Measurements from ENCODE around the gene DPCD. TPM values are rescaled to one million over a fixed set of nuclear protein-coding genes. Genes with fewer than 3 reads are reported as not detected.

The DPCD gene
- total and polyA plus RNA-seq, 12 donors = 12.9 to 46.8 (median 25.6) TPM

- Histone ChIP-seq H3K9me3 (peaks cover 0 to 14% (median 11%) of the 10 kb centered on the region in 11 donors), H3K36me3 (no peaks in the 10 kb centered on the region), H3K4me3 (peak overlapping the region; percentile 41 to 79 (median 56)), H3K4me1 (peaks cover 8 to 30% (median 21%) of the 10 kb centered on the region in 9 donors), H3K27me3 (peaks cover 7 to 45% (median 39%) of the 10 kb centered on the region in 7 donors), H3K27ac (peak overlapping the region in 1 of 10 donors; percentile 51)
- peak; percentile 3 to 30 (median 19) for ATAC-seq
- TF ChIP-seq CTCF (IDR thresholded peaks at IDR 0.05) = peak in 5 of 9 donors; percentile 1 to 21 (median 5)
- DNase-seq = no peak
- intact Hi-C loops (cut with DNase I) = loop anchor here in 7 of 10 donors (1.0 to 10.0 kb wide), 7 partner anchors 38 to 408 kb away; no protein-coding TSS in a partner anchor
- WGBS, 2 donors = 8% methylated on average over 37 of the region's 37 CpGs
These were observed 17.5 kb upstream of the DPCD start for GRCh38 chr10:101570428-101571270.

GRCh38 chr10:101571271-101571925, 16.7 kb upstream of the DPCD start:
- Histone ChIP-seq H3K4me1 (peaks cover 8 to 25% (median 19%) of the 10 kb centered on the region in 9 donors), H3K36me3 (peaks cover 0 to under 1% (median 0%) of the 10 kb centered on the region in 9 donors), H3K27me3 (peaks cover 7 to 37% (median 31%) of the 10 kb centered on the region in 7 donors), H3K4me3 (no peak overlapping the region), H3K9me3 (peaks cover 0 to 14% (median 11%) of the 10 kb centered on the region in 11 donors), H3K27ac (no peak overlapping the region)
- DNase-seq (no peak), ATAC-seq (no peak)
- intact Hi-C loops (cut with DNase I) = loop anchor here in 6 of 10 donors (2.0 to 10.0 kb wide), 6 partner anchors 39 to 409 kb away; no protein-coding TSS in a partner anchor
- no peak for TF ChIP-seq CTCF (IDR thresholded peaks at IDR 0.05)
- 65 to 77% methylated on average over 8 of the region's 8 CpGs for WGBS, 2 donors

- H3K9me3 ChIP-seq = peaks cover 0 to 14% (median 11%) of the 10 kb centered on the region in 11 donors
- DNase-seq = no peak
- 90 to 93% methylated on average over 7 of the region's 7 CpGs for WGBS, 2 donors
- peaks cover 0 to 7% (median 0%) of the 10 kb centered on the region in 9 donors for H3K36me3 ChIP-seq
- TF ChIP-seq CTCF (IDR thresholded peaks at IDR 0.05) = no peak
- intact Hi-C loops (cut with DNase I) = loop anchor here in 6 of 10 donors (5.0 to 10.0 kb wide), 5 partner anchors 40 to 410 kb away; no protein-coding TSS in a partner anchor
- ATAC-seq = no peak
- peaks cover 7 to 30% (median 24%) of the 10 kb centered on the region in 7 donors for H3K27me3 ChIP-seq
- no peak overlapping the region for H3K4me3 ChIP-seq
- peaks cover 6 to 19% (median 14%) of the 10 kb centered on the region in 9 donors for H3K4me1 ChIP-seq
- H3K27ac ChIP-seq = no peak overlapping the region
These were observed 16.0 kb upstream of the DPCD start for GRCh38 chr10:101572126-101572525.

GRCh38 chr10:101572785-101573184, 15.3 kb upstream of the DPCD start:
- intact Hi-C loops (cut with DNase I) = loop anchor here in 6 of 10 donors (5.0 to 10.0 kb wide), 5 partner anchors 40 to 410 kb away; no protein-coding TSS in a partner anchor
- DNase-seq (no peak), ATAC-seq (no peak)
- TF ChIP-seq CTCF (IDR thresholded peaks at IDR 0.05) = no peak
- H3K27ac ChIP-seq = no peak overlapping the region
- peaks cover 0 to 14% (median 0%) of the 10 kb centered on the region in 9 donors for H3K36me3 ChIP-seq
- WGBS, 2 donors = 81 to 82% methylated on average over 2 of the region's 2 CpGs
- H3K4me1 ChIP-seq = peaks cover 6 to 19% (median 14%) of the 10 kb centered on the region in 9 donors
- peaks cover 0 to 14% (median 11%) of the 10 kb centered on the region in 11 donors for H3K9me3 ChIP-seq
- peaks cover 7 to 24% (median 18%) of the 10 kb centered on the region in 7 donors for H3K27me3 ChIP-seq
- H3K4me3 ChIP-seq = no peak overlapping the region

Data from heart right ventricle (tissue), 16 donors.